ENCODE data around the gene FOXF2.

The FOXF2 gene

GRCh38 chr6:1415416-1416063, 26.2 kb downstream of the FOXF2 start:
- DNase-seq, result no peak

GRCh38 chr6:1416191-1416760, 26.9 kb downstream of the FOXF2 start:
- DNase-seq, result no peak

GRCh38 chr6:1416820-1417219, 27.4 kb downstream of the FOXF2 start:
- no peak for DNase-seq

GRCh38 chr6:1417718-1418117, 28.3 kb downstream of the FOXF2 start:
- no peak for DNase-seq

GRCh38 chr6:1418471-1419191, 29.3 kb downstream of the FOXF2 start:
- no peak for DNase-seq

- no peak for DNase-seq
These were observed 31.0 kb downstream of the FOXF2 start for GRCh38 chr6:1420382-1420781.

GRCh38 chr6:1422290-1422689, 32.9 kb downstream of the FOXF2 start:
- DNase-seq, result no peak

- DNase-seq, result no peak
These were observed 34.2 kb downstream of the FOXF2 start for GRCh38 chr6:1423578-1423977.

GRCh38 chr6:1424306-1424927, 35.0 kb downstream of the FOXF2 start:
- DNase-seq, result no peak

GRCh38 chr6:1426416-1426815, 37.0 kb downstream of the FOXF2 start:
- DNase-seq, result no peak

GRCh38 chr6:1435806-1436205, 46.4 kb downstream of the FOXF2 start:
- DNase-seq, result no peak

- DNase-seq, result no peak
These were observed 47.2 kb downstream of the FOXF2 start for GRCh38 chr6:1436334-1437306.

- DNase-seq, result no peak
These were observed 48.4 kb downstream of the FOXF2 start for GRCh38 chr6:1437553-1438406.

GRCh38 chr6:1438471-1438881, 49.1 kb downstream of the FOXF2 start:
- DNase-seq, result no peak

GRCh38 chr6:1439349-1439748, 50.0 kb downstream of the FOXF2 start:
- no peak for DNase-seq

GRCh38 chr6:1442929-1443328, 53.6 kb downstream of the FOXF2 start:
- DNase-seq, result no peak

All from activated CD4-positive, CD25-positive, alpha-beta regulatory T cell treated with anti-CD3 and anti-CD28 coated beads, Interleukin-2, amount 50 U/mL, for 72 hours (primary cell).